Panc1 (cell line): Measurements from ENCODE around the gene LYG2. TPM values are rescaled to one million over a fixed set of nuclear protein-coding genes. Genes with fewer than 3 reads are reported as not detected.
"Not testable (repeated sequence)": the region's sequence is repeated elsewhere in the genome, so short reads cannot be mapped to it uniquely, and the experiment has no call there.

Experiments used
- ATAC-seq: fragments of 200-7000 bp; cut with Tn5 transposase; 2 replicates; pipeline ENCODE4 v1.9.1; 2020; ENCODE audit warnings: mild to moderate bottlenecking, moderate library complexity
- BruUV-seq: library from RNA; stranded (reverse); fragments of 400-500 nt; replicated peaks from 2 replicates; lab custom pipeline; 2021; lab: Mats Ljungman, UMichigan
- CTCF ChIA-PET: fragments of 300-600 bp; sonication (Branson Sonifier 250); formaldehyde crosslinking; loops from one replicate; lab custom pipeline; 2022; ENCODE audit warnings: antibody characterized with exemption; lab: Charles Lee
- POLR2A ChIA-PET: fragments of 300-600 bp; sonication (Branson Sonifier 250); formaldehyde crosslinking; loops from one replicate; lab custom pipeline; 2022; ENCODE audit warnings: antibody characterized with exemption; lab: Charles Lee
- DNase-seq: peaks from one replicate; pipeline ENCODE4 v3.0.0-alpha.2; 2010; ENCODE audit warnings: low read depth, low spot score
- H3K27ac ChIP-seq: 2 replicates; pipeline ENCODE4 v1.5.1; 2011; ENCODE audit warnings: mild to moderate bottlenecking, low read length, inconsistent platforms
- H3K27me3 ChIP-seq: fragments of 200-500 bp; sonication (Bioruptor generic); 2 replicates; pipeline ENCODE4 v1.6.0; 2014; ENCODE audit warnings: low read length, inconsistent platforms; ENCODE audit not compliant: control insufficient read depth, insufficient read depth
- H3K36me3 ChIP-seq: fragments of 200-500 bp; sonication (Bioruptor generic); 2 replicates; pipeline ENCODE4 v1.5.1; 2014; ENCODE audit warnings: inconsistent platforms, mild to moderate bottlenecking, low read length, moderate library complexity; ENCODE audit not compliant: control insufficient read depth, insufficient read depth
- H3K4me1 ChIP-seq: 2 replicates; pipeline ENCODE4 v1.5.1; 2011; ENCODE audit warnings: inconsistent platforms, mild to moderate bottlenecking, low read length, moderate library complexity; ENCODE audit not compliant: control insufficient read depth, insufficient read depth
- H3K4me3 ChIP-seq, 2 experiments: 2 replicates each; pipeline ENCODE4 v1.5.1; 2011 to 2012; ENCODE audit warnings: low read depth in 2 of 2, low read length in 2 of 2, mild to moderate bottlenecking in 2 of 2, inconsistent platforms in 1 of 2, moderate library complexity in 1 of 2
- H3K9me3 ChIP-seq: fragments of 200-500 bp; sonication (Bioruptor generic); 2 replicates; pipeline ENCODE4 v1.5.1; 2014; ENCODE audit warnings: low read depth, mild to moderate bottlenecking, inconsistent platforms, low read length, moderate library complexity; ENCODE audit not compliant: control insufficient read depth, insufficient read depth
- CTCF ChIP-seq: fragments of 450-650 bp; IDR thresholded peaks from 2 replicates; pipeline ENCODE4 v1.5.1; 2017; ENCODE audit warnings: mild to moderate bottlenecking
- POLR2AphosphoS5 ChIP-seq: IDR thresholded peaks from 2 replicates; pipeline ENCODE4 v1.6.1; 2012; ENCODE audit warnings: mild to moderate bottlenecking, low read depth, low read length, moderate library complexity
- REST ChIP-seq, 2 experiments: IDR thresholded peaks; 2 replicates each; pipeline ENCODE4 v1.6.1; 2011 to 2012; ENCODE audit warnings: low read depth in 2 of 2, control low read depth in 1 of 2, low read length in 1 of 2, mild to moderate bottlenecking in 1 of 2, moderate library complexity in 1 of 2; ENCODE audit not compliant: insufficient read depth in 1 of 2
- SIN3A ChIP-seq: IDR thresholded peaks from 2 replicates; pipeline ENCODE4 v1.6.1; 2012; ENCODE audit warnings: low read depth, mild to moderate bottlenecking, low read length, moderate library complexity, borderline replicate concordance; ENCODE audit not compliant: insufficient read depth
- TCF7L2 ChIP-seq: IDR thresholded peaks from 2 replicates; pipeline ENCODE4 v1.6.1; 2011; ENCODE audit warnings: mild to moderate bottlenecking, low read depth, low read length, inconsistent platforms
- in situ Hi-C: cut with HindIII; loops from 2 replicates; pipeline ENCODE4 v1.10.0; 2016; ENCODE audit warnings: low sequenced_read_pairs, low pct_unique_long_range_greater_than_20kb
- intact Hi-C: fragments of 100-400 bp; cut with micrococcal nuclease; formaldehyde crosslinking; loops from one replicate; pipeline ENCODE4 v1.10.0; 2022; ENCODE audit not compliant: unreplicated experiment
- total RNA-seq: library from RNA; stranded (reverse); gene quantifications from one replicate; pipeline ENCODE4 v1.2.1, GENCODE V29; 2021; ENCODE audit not compliant: unreplicated experiment

The LYG2 gene
- total RNA-seq, 1 experiment from 2014 or later, result not detected

- ATAC-seq (0 out of 2 replicates have a peak, but pooled peaks have one; percentile 51), DNase-seq (no peak)
- Histone ChIP-seq H3K4me3 (no peak overlapping the region), H3K4me1 (no peaks in the 10 kb centered on the region), H3K27ac (no peak overlapping the region), H3K27me3 (no peaks in the 10 kb centered on the region), H3K9me3 (no peaks in the 10 kb centered on the region), H3K36me3 (0 out of 2 replicates have a peak, but pooled peaks cover under 1% of the 10 kb centered on the region)
- BruUV-seq, result no TSS peak
- CTCF ChIA-PET, result no interaction called here
- intact Hi-C loops, result no loop called here
- TF ChIP-seq SIN3A, result no peak
- no peak for TF ChIP-seq REST (IDR thresholded peaks at IDR 0.05; ENCODE audit: insufficient read depth in 1 of 2, low read depth in 2 of 2, low read length in 1 of 2)
- no peak for TF ChIP-seq TCF7L2
- no peak for TF ChIP-seq CTCF
- TF ChIP-seq POLR2AphosphoS5, result no peak
- in situ Hi-C loops, result no loop called here
- POLR2A ChIA-PET, result no interaction called here
Measured at GRCh38 chr2:99200076-99200800, 55.2 kb downstream of the LYG2 start.

- ChIA-PET CTCF (interaction anchor here (0.6 kb wide), 1 partner anchor 16 kb away, joined by 5 read pairs; no protein-coding TSS in a partner anchor), POLR2A (no interaction called here)
- DNase-seq (no peak), ATAC-seq (no peak)
- Histone ChIP-seq H3K27me3 (no peaks in the 10 kb centered on the region), H3K9me3 (no peaks in the 10 kb centered on the region), H3K4me1 (no peaks in the 10 kb centered on the region), H3K27ac (no peak overlapping the region), H3K4me3 (no peak overlapping the region), H3K36me3 (peaks cover 5% of the 10 kb centered on the region)
- no peak for TF ChIP-seq TCF7L2
- no peak for TF ChIP-seq REST (IDR thresholded peaks at IDR 0.05; ENCODE audit: insufficient read depth in 1 of 2, low read depth in 2 of 2, low read length in 1 of 2)
- no peak for TF ChIP-seq SIN3A
- TF ChIP-seq POLR2AphosphoS5, result no peak
- TF ChIP-seq CTCF, result no peak
- no TSS peak for BruUV-seq
- in situ Hi-C loops, result no loop called here
- intact Hi-C loops, result no loop called here
Measured at GRCh38 chr2:99198103-99198841, 57.2 kb downstream of the LYG2 start.

- intact Hi-C loops, H3K36me3 ChIP-seq, H3K9me3 ChIP-seq, BruUV-seq, in situ Hi-C loops, CTCF ChIA-PET, H3K27me3 ChIP-seq, H3K27ac ChIP-seq, H3K4me3 ChIP-seq, POLR2A ChIA-PET, H3K4me1 ChIP-seq, DNase-seq, ATAC-seq: not testable (repeated sequence)
Measured at GRCh38 chr2:99192364-99192763, 63.1 kb downstream of the LYG2 start.
